ENCODE data around the gene C5orf46. TPM values are rescaled to one million over a fixed set of nuclear protein-coding genes. Genes with fewer than 3 reads are reported as not detected.

The C5orf46 gene
- polyA plus RNA-seq, 2 of the 4 experiments (the other 2 are of a cell fraction), result not detected

DNA sequence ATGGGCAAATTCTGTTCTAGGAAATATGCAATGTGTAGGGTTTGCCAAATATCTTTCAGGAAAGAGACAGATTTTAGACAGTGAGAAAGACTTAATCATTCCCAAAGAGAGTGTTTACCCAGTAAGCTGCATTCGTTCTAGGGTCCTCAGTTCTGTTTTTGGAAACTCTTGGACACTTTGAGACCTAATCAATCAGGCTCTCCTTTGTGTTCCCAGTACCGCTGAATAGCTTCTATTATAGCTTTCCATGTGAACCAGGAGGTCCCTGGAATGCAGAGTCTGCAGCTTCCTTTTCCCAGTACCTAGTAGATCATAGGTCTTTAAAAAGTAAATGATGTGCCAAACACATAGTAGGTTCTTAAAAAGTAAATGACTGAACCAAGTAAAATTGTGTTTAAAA lies 63.5 kb downstream of the C5orf46 start (continued):
- TF ChIP-seq HMGXB4 (CRISPR knock-in tag; IDR thresholded peaks at IDR 0.05; ENCODE audit: borderline replicate concordance) (no peak), PHF8 (IDR thresholded peaks at IDR 0.05; ENCODE audit: borderline replicate concordance, low read depth) (no peak), HOXB13 (CRISPR knock-in tag; IDR thresholded peaks at IDR 0.05; ENCODE audit: low read depth) (no peak), SREBF2 (IDR thresholded peaks at IDR 0.05) (no peak)

Other genes with a start within 250 kb of the C5orf46 start
- 0.01 TPM in 2 replicates for gene JAKMIP2, start 123.8 kb downstream of the C5orf46 start, polyA plus RNA-seq (2011; rRNA removed)
- not detected in 3 replicates for gene JAKMIP2, start 123.8 kb downstream of the C5orf46 start, polyA plus RNA-seq (2017; fragmentation: RNase III; extraction: RNeasy Plus Mini Kit Qiagen cat#74134 plus additional on column Dnase treatment)
- 0.22 and 0.82 TPM in 2 replicates for gene SPINK1, start 74.9 kb downstream of the C5orf46 start, polyA plus RNA-seq (2011; rRNA removed)
- not detected in 3 replicates for gene SPINK1, start 74.9 kb downstream of the C5orf46 start, polyA plus RNA-seq (2017; fragmentation: RNase III; extraction: RNeasy Plus Mini Kit Qiagen cat#74134 plus additional on column Dnase treatment)
- gene SCGB3A2, start 27.8 kb downstream of the C5orf46 start, polyA plus RNA-seq (2011; rRNA removed), result not detected in 2 replicates
- not detected in 3 replicates for gene SCGB3A2, start 27.8 kb downstream of the C5orf46 start, polyA plus RNA-seq (2017; fragmentation: RNase III; extraction: RNeasy Plus Mini Kit Qiagen cat#74134 plus additional on column Dnase treatment)
- not detected in 2 replicates for gene SPINK5, start 157.4 kb upstream of the C5orf46 start, polyA plus RNA-seq (2011; rRNA removed)
- not detected in 3 replicates for gene SPINK5, start 157.4 kb upstream of the C5orf46 start, polyA plus RNA-seq (2017; fragmentation: RNase III; extraction: RNeasy Plus Mini Kit Qiagen cat#74134 plus additional on column Dnase treatment)

All from A549 (cell line).